Neural cell (in vitro differentiated cells): ENCODE measurements around the gene DPP3. TPM values are rescaled to one million over a fixed set of nuclear protein-coding genes. Genes with fewer than 3 reads are reported as not detected.

Source experiments
- H2AFZ ChIP-seq: fragments of 200-600, 300-800 bp; sonication (generic), shearing (Covaris generic); 2 replicates; pipeline ENCODE4 v1.6.0; 2014; ENCODE audit warnings: low read depth, mild to moderate bottlenecking, antibody characterized with exemption, low read length, moderate library complexity
- H3F3A ChIP-seq: fragments of 200-600 bp; shearing (Covaris generic); 2 replicates; pipeline ENCODE4 v1.6.1; 2016; ENCODE audit warnings: mild to moderate bottlenecking, moderate library complexity, mixed read lengths, antibody characterized with exemption, low read length; ENCODE audit not compliant: insufficient read depth, poor library complexity, severe bottlenecking
- H3K27ac ChIP-seq: fragments of 200-600, 300-800 bp; sonication (generic), shearing (Covaris generic); 2 replicates; pipeline ENCODE4 v1.5.1; 2014; ENCODE audit warnings: mild to moderate bottlenecking, low read length, moderate library complexity
- H3K27me3 ChIP-seq: fragments of 300-800, 200-600 bp; sonication (generic), shearing (Covaris generic); 2 replicates; pipeline ENCODE4 v1.6.0; 2014; ENCODE audit warnings: mild to moderate bottlenecking, low read depth, low read length, moderate library complexity; ENCODE audit not compliant: insufficient read depth
- H3K36me3 ChIP-seq: fragments of 300-800, 200-600 bp; sonication (generic), shearing (Covaris generic); 2 replicates; pipeline ENCODE4 v1.5.1; 2014; ENCODE audit warnings: mild to moderate bottlenecking, antibody characterized with exemption, low read length, moderate library complexity; ENCODE audit not compliant: insufficient read depth
- H3K4me2 ChIP-seq: fragments of 300-800, 200-600 bp; sonication (generic), shearing (Covaris generic); 2 replicates; pipeline ENCODE4 v1.6.0; 2014; ENCODE audit warnings: mild to moderate bottlenecking, low read length
- H3K4me3 ChIP-seq: fragments of 300-800, 200-600 bp; sonication (generic), shearing (Covaris generic); 2 replicates; pipeline ENCODE4 v1.5.1; 2014; ENCODE audit warnings: mild to moderate bottlenecking, low read length, moderate library complexity
- H3K79me2 ChIP-seq: fragments of 200-600 bp; shearing (Covaris generic); replicated peaks from 2 replicates; pipeline ENCODE4 v1.6.0; 2014; ENCODE audit warnings: mild to moderate bottlenecking, low read length, moderate library complexity; ENCODE audit not compliant: insufficient read depth
- H3K9ac ChIP-seq: fragments of 300-800, 200-600 bp; sonication (generic), shearing (Covaris generic); 2 replicates; pipeline ENCODE4 v1.6.1; 2016; ENCODE audit warnings: mild to moderate bottlenecking, low read length, mixed read lengths
- H3K9me2 ChIP-seq: fragments of 200-600 bp; shearing (Covaris generic); 2 replicates; pipeline ENCODE4 v1.6.1; 2016; ENCODE audit warnings: mild to moderate bottlenecking, low read length, mixed read lengths; ENCODE audit not compliant: insufficient read depth
- H3K9me3 ChIP-seq: fragments of 200-600, 300-800 bp; sonication (generic), shearing (Covaris generic); 2 replicates; pipeline ENCODE4 v1.6.1; 2016; ENCODE audit warnings: mild to moderate bottlenecking, mixed run types, low read length, moderate library complexity, mixed read lengths
- H4K20me1 ChIP-seq: fragments of 200-600 bp; shearing (Covaris generic); 2 replicates; pipeline ENCODE4 v1.6.1; 2016; ENCODE audit warnings: mild to moderate bottlenecking, mixed run types; ENCODE audit not compliant: insufficient read depth
- CTCF ChIP-seq: fragments of 450-650 bp; IDR thresholded peaks from 2 replicates; pipeline ENCODE4 v1.5.1; 2014; ENCODE audit warnings: antibody characterized with exemption, mild to moderate bottlenecking, moderate library complexity; ENCODE audit not compliant: poor library complexity, severe bottlenecking
- EP300 ChIP-seq: fragments of 450-650 bp; conservative IDR thresholded peaks from 2 replicates; pipeline ENCODE4 v1.6.1; 2014; ENCODE audit warnings: antibody characterized with exemption, mild to moderate bottlenecking, moderate library complexity; ENCODE audit not compliant: poor library complexity, severe bottlenecking
- EZH2 ChIP-seq: fragments of 200-600, 300-800 bp; shearing (Covaris generic), sonication (generic); IDR thresholded peaks from 2 replicates; pipeline ENCODE4 v1.6.1; 2014; ENCODE audit warnings: antibody characterized with exemption, low read length, borderline replicate concordance, mild to moderate bottlenecking; ENCODE audit not compliant: insufficient read depth, poor library complexity, severe bottlenecking
- MXI1 ChIP-seq: fragments of 450-650 bp; conservative IDR thresholded peaks from 2 replicates; pipeline ENCODE4 v1.6.1; 2014; ENCODE audit warnings: antibody characterized with exemption, mild to moderate bottlenecking; ENCODE audit not compliant: poor library complexity, severe bottlenecking
- POLR2AphosphoS5 ChIP-seq: IDR thresholded peaks from 2 replicates; pipeline ENCODE4 v1.6.1; 2012
- RAD21 ChIP-seq: fragments of 450-650 bp; conservative IDR thresholded peaks from 2 replicates; pipeline ENCODE4 v1.6.1; 2014; ENCODE audit warnings: antibody characterized with exemption, mild to moderate bottlenecking, moderate library complexity
- REST ChIP-seq: IDR thresholded peaks from 2 replicates; pipeline ENCODE4 v1.6.1; 2012; ENCODE audit warnings: borderline replicate concordance
- SMC3 ChIP-seq: fragments of 450-650 bp; conservative IDR thresholded peaks from 2 replicates; pipeline ENCODE4 v1.6.1; 2014; ENCODE audit warnings: antibody characterized with exemption, mild to moderate bottlenecking, moderate library complexity; ENCODE audit not compliant: poor library complexity
- TAF1 ChIP-seq: IDR thresholded peaks from 2 replicates; pipeline ENCODE4 v1.6.1; 2012; ENCODE audit warnings: low read depth
- polyA plus RNA-seq: library from polyadenylated mRNA; depleted of rRNA; stranded (reverse); fragments of >200 nt; gene quantifications from 2 replicates; pipeline ENCODE4 v1.2.3, GENCODE V29; 2014

DPP3 gene
- polyA plus RNA-seq, 1 donor from 2014 or later = 71.7 TPM

- H3F3A ChIP-seq = no peaks in the 10 kb centered on the region
- no peaks in the 10 kb centered on the region for H3K9me2 ChIP-seq
- H3K27me3 ChIP-seq = no peaks in the 10 kb centered on the region
- no peaks in the 10 kb centered on the region for H3K9me3 ChIP-seq
- TF ChIP-seq POLR2AphosphoS5 = no peak
- TF ChIP-seq MXI1 = no peak
- no peak for TF ChIP-seq SMC3
- TF ChIP-seq CTCF = no peak
- TF ChIP-seq REST = no peak
- no peak for TF ChIP-seq TAF1
- no peak for TF ChIP-seq EZH2
- TF ChIP-seq RAD21 = no peak
- TF ChIP-seq EP300 = no peak
- H3K4me3 ChIP-seq = no peak overlapping the region
- H3K79me2 ChIP-seq = no peaks in the 10 kb centered on the region
- no peaks in the 10 kb centered on the region for H4K20me1 ChIP-seq
- H2AFZ ChIP-seq = no peak overlapping the region
- no peak overlapping the region for H3K4me2 ChIP-seq
- H3K9ac ChIP-seq = no peak overlapping the region
- no peak overlapping the region for H3K27ac ChIP-seq
- no peaks in the 10 kb centered on the region for H3K36me3 ChIP-seq
Observed at GRCh38 chr11:66470015-66470414, 10.2 kb upstream of the DPP3 start.

- Histone ChIP-seq H3K9ac (no peak overlapping the region), H4K20me1 (no peaks in the 10 kb centered on the region), H3K27ac (no peak overlapping the region), H3K27me3 (no peaks in the 10 kb centered on the region), H3K9me2 (no peaks in the 10 kb centered on the region), H3F3A (no peaks in the 10 kb centered on the region), H2AFZ (no peak overlapping the region), H3K4me2 (no peak overlapping the region), H3K79me2 (no peaks in the 10 kb centered on the region), H3K9me3 (no peaks in the 10 kb centered on the region), H3K4me3 (no peak overlapping the region), H3K36me3 (no peaks in the 10 kb centered on the region)
- TF ChIP-seq RAD21 (no peak), EP300 (no peak), POLR2AphosphoS5 (no peak), SMC3 (no peak), TAF1 (no peak), CTCF (no peak), MXI1 (no peak), REST (no peak), EZH2 (no peak)
Observed at GRCh38 chr11:66471142-66471541, 9.1 kb upstream of the DPP3 start.
